Measurements from ENCODE around the gene UGT2A3. TPM values are rescaled to one million over a fixed set of nuclear protein-coding genes. Genes with fewer than 3 reads are reported as not detected.
"Not testable (repeated sequence)": the region's sequence is repeated elsewhere in the genome, so short reads cannot be mapped to it uniquely, and the experiment has no call there.

Gene UGT2A3
- not detected for polyA plus RNA-seq

DNA sequence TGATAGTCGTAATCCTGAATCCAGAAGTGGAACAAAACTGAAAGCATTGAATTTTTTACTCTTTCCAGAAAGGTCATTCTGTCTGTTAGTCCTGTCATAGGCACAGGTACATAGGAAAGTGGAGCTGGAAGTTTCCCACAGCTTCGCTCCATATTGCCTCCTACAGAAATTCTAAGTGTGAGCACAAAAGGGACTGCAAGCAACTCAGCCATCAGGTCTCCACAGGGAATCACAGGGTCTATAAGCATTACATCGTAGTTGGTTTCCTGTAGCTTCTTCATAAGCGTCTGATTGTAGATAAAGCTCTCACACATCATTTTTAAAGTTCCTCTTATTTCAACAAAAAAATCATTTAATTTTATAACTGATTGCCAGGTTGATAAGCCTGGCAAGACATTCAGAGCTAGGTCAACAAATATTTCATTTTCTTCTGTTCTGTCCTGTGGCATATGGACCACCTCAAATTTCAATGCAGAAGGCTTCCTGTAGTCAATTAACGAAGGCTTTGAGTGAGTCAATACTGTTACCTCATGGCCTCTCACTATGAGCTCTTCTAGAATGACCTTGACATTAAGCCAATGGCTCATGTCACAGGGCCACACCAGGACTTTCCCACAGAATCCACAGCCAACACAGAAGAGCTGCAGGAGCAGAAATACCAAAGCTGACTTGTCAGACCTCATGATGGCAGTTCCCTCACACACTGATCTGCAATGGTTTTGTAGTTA is at the start of gene UGT2A3:
UGT2A3 (minus strand) TSS at position 727 of the 728 bp plus-strand sequence; CDS start at position 683, 44 bp downstream.
- Mint-ChIP-seq H3K4me3 (no peak within 1 kb of the TSS), H3K4me1 (no peaks in the 10 kb centered on the region), H3K27me3 (ENCODE audit: low read depth in 3 of 3) (no peaks in the 10 kb centered on the region), H3K27ac (no peak within 1 kb of the TSS), H3K9me3 (peaks cover 4 to 28% (median 10%) of the 10 kb centered on the region in 6 donors), H3K36me3 (no peaks in the 10 kb centered on the region)
- no peak for DNase-seq

DNA sequence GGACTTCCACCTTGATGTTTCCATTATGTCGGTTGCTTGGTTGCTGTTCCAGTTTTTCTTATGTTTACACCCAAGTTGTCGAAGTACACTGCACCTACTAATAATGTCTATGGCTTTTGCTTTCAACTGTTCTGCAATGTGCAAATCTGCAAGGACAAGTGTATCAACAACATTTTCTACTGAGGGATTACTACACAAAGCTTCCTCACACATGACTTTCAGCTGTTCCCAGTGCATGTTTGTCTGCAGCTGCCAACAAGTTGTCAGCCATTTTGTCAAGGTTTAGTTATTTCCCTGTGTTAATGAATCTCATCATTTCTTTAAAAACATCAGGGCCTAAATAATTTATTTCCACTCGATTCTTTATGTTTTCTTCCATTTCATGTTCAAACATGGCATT is 45.4 kb upstream of the UGT2A3 start:
- no peaks in the 10 kb centered on the region for H3K4me1 Mint-ChIP-seq

DNA sequence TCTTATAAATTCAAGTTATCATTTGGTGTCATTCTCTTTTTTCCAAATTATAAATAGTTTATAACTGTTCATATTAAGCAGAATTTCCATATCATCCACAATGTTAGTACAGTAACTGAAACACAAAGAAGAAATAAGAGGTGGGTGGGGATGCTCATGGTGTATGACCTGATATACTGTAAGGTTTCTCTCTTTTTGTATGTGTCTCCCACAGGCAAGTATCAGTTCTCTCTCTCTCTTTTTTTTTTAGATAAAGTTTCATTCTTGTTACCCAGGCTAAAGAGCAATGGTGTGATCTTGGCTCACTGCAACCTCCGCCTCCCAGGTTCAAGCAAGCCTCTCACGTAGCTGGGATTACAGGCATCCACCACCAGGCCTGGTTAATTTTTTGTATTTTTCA is 43.7 kb upstream of the UGT2A3 start:
- Mint-ChIP-seq H3K9me3 (peaks cover 0 to 33% (median 8%) of the 10 kb centered on the region in 6 donors), H3K4me1 (no peaks in the 10 kb centered on the region), H3K27ac (peak overlapping the region in 1 of 6 donors; percentile 30), H3K27me3 (ENCODE audit: low read depth in 3 of 3) (peaks cover 0 to 2% (median 2%) of the 10 kb centered on the region in 3 donors), H3K4me3 (no peak overlapping the region), H3K36me3 (peaks cover 0 to 7% (median 0%) of the 10 kb centered on the region in 3 donors)
- no peak for DNase-seq

More for the DNA sequence above, 45.4 kb upstream of the UGT2A3 start:
- peaks cover 0 to 33% (median 8%) of the 10 kb centered on the region in 6 donors for H3K9me3 Mint-ChIP-seq
- DNase-seq, result no peak
- H3K27me3 Mint-ChIP-seq (ENCODE audit: low read depth in 3 of 3), result peaks cover 0 to 2% (median 2%) of the 10 kb centered on the region in 3 donors
- H3K36me3 Mint-ChIP-seq, result peaks cover 0 to 7% (median 0%) of the 10 kb centered on the region in 3 donors
- no peak overlapping the region for H3K27ac Mint-ChIP-seq
- no peak overlapping the region for H3K4me3 Mint-ChIP-seq

DNA sequence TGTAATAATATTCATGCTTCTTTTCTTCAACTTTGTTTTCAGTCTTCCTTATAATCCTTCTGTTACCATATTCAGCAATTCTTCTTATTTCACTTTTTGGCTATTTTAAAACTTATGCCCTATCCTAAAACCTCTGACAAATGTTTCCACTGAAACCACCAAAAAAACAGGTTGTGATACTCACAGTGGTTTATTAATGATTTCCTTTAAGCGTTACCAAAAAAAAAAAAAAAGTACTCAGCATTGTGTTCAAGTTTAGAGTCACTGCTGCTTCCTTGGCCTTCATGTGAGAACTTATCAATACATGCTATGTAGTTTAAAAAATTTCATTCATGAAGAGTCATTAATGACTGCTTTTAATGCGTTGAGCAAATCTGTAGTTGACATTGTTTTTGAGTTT is 35.4 kb upstream of the UGT2A3 start:
- no peak overlapping the region for H3K27ac Mint-ChIP-seq
- no peaks in the 10 kb centered on the region for H3K36me3 Mint-ChIP-seq
- H3K27me3 Mint-ChIP-seq (ENCODE audit: low read depth in 3 of 3), result no peaks in the 10 kb centered on the region
- H3K9me3 Mint-ChIP-seq, result peaks cover 3 to 35% (median 11%) of the 10 kb centered on the region in 6 donors
- H3K4me1 Mint-ChIP-seq, result no peaks in the 10 kb centered on the region
- no peak overlapping the region for H3K4me3 Mint-ChIP-seq
- DNase-seq, result no peak

DNA sequence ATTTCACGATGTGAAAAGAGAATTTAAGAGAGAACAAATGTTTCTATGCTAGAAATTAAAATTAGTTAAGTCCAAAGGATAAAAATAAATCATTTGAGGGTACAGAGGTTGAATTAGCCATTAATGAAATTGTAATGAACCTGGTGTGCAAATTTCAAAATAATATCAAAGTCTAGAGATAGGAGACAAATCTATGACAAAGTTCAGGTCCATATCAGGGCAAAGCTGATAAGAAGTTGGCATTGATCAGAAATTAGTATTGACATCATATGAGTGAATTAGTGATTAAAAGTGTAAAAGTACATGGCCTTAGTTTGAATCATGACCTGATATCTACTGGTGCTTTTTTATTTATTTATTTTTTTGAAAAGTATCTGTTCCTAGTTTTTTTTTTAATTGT is 33.8 kb upstream of the UGT2A3 start:
- no peaks in the 10 kb centered on the region for H3K36me3 Mint-ChIP-seq
- no peak overlapping the region for H3K4me3 Mint-ChIP-seq
- no peak for DNase-seq
- H3K4me1 Mint-ChIP-seq, result no peaks in the 10 kb centered on the region
- H3K27me3 Mint-ChIP-seq (ENCODE audit: low read depth in 3 of 3), result no peaks in the 10 kb centered on the region
- H3K9me3 Mint-ChIP-seq, result peaks cover 3 to 34% (median 11%) of the 10 kb centered on the region in 6 donors
- H3K27ac Mint-ChIP-seq, result no peak overlapping the region

DNA sequence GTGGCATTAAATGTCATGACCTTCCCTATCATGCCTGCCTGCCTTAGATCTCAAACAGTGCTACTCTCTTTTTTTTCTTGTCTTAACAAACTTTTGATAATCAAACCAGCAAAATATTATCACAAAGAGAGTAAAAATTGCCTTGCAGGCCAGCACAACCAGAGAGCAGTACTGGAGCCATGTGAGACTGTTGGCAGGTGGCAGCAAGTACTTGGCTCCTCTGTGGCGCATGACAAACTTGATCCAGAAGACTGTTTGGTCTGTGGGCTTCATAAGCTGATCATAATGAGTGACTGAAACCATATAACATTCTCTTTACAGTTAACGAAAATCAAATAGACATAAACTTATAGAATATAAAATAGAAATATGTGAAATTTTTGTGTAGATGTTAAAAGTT is 33.3 kb upstream of the UGT2A3 start:
- Mint-ChIP-seq H3K4me3 (no peak overlapping the region), H3K9me3 (peaks cover 3 to 34% (median 13%) of the 10 kb centered on the region in 6 donors), H3K4me1 (no peaks in the 10 kb centered on the region), H3K27me3 (ENCODE audit: low read depth in 3 of 3) (no peaks in the 10 kb centered on the region), H3K36me3 (no peaks in the 10 kb centered on the region), H3K27ac (no peak overlapping the region)
- no peak for DNase-seq

DNA sequence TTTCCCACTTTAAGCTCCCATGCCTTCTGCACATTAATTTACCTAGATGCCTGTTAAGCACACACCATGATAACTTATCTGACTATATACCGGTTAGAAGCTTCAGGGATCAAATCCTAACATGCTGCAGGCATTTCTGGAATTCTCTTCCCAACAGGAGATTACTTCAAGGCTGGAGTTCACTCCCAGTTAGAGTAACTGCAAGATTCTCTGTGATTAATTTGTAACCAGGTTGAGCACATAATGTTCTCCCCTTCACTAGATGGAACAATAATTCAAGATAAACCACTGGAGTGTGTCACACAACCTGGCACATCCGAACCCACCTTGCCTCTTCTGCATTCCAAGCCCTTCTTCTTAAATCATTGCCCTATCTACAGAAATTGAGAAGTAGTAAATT is 11.8 kb upstream of the UGT2A3 start:
- Mint-ChIP-seq H3K9me3 (peaks cover 5 to 30% (median 17%) of the 10 kb centered on the region in 6 donors), H3K27ac (no peak overlapping the region), H3K36me3 (no peaks in the 10 kb centered on the region), H3K4me1 (no peaks in the 10 kb centered on the region), H3K27me3 (ENCODE audit: low read depth in 3 of 3) (peaks cover 0 to 2% (median 0%) of the 10 kb centered on the region in 3 donors), H3K4me3 (no peak overlapping the region)
- DNase-seq, result no peak

DNA sequence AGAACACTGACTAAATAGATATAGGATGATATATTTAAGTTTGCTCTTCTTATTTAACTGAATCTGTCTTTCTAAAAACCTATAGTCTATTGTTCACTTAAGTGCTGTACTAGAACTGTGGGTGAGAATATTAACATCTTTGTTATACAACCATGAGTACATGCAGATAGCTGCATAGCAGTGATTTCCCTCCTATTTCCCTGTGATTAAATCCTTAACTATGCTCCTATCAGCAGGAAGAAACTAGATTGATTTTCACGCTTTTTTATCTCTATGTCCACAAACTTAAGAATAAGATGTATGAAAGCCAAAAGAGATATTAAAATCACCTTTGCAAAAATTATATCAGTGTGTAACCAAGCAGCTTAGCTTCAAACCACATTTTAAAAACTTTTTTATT is 11.3 kb upstream of the UGT2A3 start:
- Mint-ChIP-seq H3K27ac (no peak overlapping the region), H3K36me3 (no peaks in the 10 kb centered on the region), H3K4me3 (no peak overlapping the region), H3K9me3 (peaks cover 5 to 25% (median 15%) of the 10 kb centered on the region in 6 donors), H3K27me3 (ENCODE audit: low read depth in 3 of 3) (peaks cover 0 to 2% (median 0%) of the 10 kb centered on the region in 3 donors), H3K4me1 (no peaks in the 10 kb centered on the region)
- DNase-seq, result no peak

DNA sequence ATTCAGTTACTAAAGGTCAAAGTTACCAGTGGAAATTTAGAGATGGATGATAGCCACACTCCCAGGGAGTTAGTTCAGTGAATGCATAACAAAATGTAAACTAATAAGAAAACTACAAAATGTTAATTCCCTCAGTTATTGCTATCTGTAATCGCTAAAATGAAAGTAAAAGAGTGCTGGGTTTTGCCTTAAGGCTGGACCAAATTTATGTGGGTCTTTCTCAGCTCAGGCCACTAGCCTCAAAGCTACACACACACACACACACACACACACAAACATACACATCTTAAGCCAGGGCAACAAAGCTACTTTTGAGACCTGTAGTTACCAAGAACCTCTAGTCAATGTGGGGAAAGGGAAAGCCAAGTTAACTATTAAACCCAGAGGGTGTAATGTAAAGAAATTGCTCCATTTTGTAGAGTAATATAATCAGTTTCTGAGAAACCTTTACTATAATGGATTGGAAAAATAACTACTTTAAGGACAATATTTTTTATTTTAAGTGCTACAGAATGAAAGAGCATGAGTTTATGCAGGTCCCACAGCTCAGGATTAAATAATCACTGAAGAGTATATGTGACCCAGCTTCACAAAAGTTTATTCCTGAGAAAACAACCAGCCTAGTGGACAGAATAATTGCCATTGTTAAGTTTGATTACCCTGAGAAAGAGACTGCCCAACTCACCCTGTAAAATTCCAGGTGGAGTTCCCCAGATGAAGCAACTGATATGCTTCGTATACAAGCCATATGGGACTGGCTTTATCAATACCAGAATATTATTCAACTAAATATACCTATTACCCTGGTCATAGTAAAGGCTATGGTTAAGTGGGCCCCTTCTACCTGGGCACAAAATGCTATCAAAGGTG is 8.9 kb upstream of the UGT2A3 start:
- H3K27ac Mint-ChIP-seq, result no peak overlapping the region
- H3K4me1 Mint-ChIP-seq, result no peaks in the 10 kb centered on the region
- H3K9me3 Mint-ChIP-seq, result peaks cover 7 to 31% (median 11%) of the 10 kb centered on the region in 6 donors
- H3K36me3 Mint-ChIP-seq, result no peaks in the 10 kb centered on the region
- H3K27me3 Mint-ChIP-seq (ENCODE audit: low read depth in 3 of 3), result no peaks in the 10 kb centered on the region
- no peak for DNase-seq
- no peak overlapping the region for H3K4me3 Mint-ChIP-seq

DNA sequence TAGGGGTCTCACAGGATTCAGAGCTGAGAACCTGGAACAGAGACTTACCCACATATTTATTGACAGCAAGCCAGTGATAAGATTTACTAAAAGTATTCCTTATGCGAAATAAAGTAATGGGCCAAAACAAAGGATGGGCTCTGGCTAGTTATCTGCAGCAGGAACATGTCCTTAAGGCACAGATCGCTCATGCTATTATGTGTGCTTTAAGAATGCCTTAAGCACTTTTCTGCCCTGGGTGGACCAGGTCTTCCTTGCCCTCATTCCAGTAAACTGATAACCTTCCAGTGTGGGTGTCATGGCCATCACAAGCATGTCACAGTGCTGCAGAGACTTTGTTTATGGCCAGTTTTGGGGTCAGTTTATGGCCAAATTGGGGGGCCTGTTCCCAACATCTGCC is 7.5 kb upstream of the UGT2A3 start:
- not testable (repeated sequence) for H3K4me1 Mint-ChIP-seq; H3K36me3 Mint-ChIP-seq; H3K27ac Mint-ChIP-seq; H3K27me3 Mint-ChIP-seq (ENCODE audit: low read depth in 3 of 3); H3K4me3 Mint-ChIP-seq; DNase-seq
- H3K9me3 Mint-ChIP-seq, result peaks cover 4 to 35% (median 10%) of the 10 kb centered on the region in 6 donors

DNA sequence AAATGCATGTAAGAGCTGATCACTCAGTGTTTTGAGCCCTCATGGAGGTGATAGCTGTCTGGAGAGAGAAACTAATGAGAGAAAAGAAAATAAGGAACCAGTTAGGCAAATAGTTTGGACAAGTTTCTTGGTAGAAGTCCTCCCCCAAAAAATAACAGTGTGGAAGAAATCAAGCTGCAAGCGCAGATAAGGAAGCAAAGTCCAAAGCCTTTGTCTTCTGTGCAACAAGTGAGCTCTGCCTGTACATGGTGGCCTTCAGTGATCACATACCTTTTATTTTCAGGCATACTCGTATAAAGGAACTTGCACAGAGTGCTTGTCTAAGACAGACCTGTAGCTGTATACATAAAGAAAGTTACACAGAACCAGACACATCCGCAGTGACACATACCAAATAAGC is 2.5 kb upstream of the UGT2A3 start:
- Mint-ChIP-seq H3K27ac (no peak overlapping the region), H3K36me3 (no peaks in the 10 kb centered on the region), H3K9me3 (peaks cover 2 to 19% (median 7%) of the 10 kb centered on the region in 6 donors), H3K4me1 (no peaks in the 10 kb centered on the region), H3K27me3 (ENCODE audit: low read depth in 3 of 3) (no peaks in the 10 kb centered on the region), H3K4me3 (no peak overlapping the region)
- no peak for DNase-seq

DNA sequence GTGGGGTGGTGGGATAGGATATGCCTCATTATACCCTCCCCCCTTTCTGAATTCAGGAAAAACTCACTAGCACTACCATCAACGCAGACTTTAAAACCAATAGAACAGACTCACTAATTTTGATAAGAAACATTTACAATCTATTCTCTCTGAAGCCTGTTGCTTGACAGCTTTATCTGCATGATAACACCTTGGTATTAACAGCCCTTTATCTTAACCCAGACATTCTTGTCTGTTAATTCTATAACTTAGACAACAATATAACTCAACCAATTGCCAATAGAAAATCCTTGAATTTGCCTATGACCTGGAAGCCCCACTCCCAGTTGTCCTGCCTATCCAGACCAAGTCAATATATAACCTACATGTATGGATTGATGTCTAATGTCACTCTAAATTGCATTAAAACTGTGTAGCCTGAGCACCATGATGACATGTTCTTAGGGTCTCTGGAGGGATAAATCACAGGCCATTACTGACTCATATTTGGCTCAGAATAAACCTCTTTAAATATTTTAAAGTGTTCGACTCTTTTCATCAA is 1.5 kb upstream of the UGT2A3 start:
- Mint-ChIP-seq H3K9me3 (peaks cover 2 to 22% (median 8%) of the 10 kb centered on the region in 6 donors), H3K27me3 (ENCODE audit: low read depth in 3 of 3) (no peaks in the 10 kb centered on the region), H3K36me3 (no peaks in the 10 kb centered on the region), H3K27ac (no peak overlapping the region), H3K4me3 (no peak overlapping the region), H3K4me1 (no peaks in the 10 kb centered on the region)
- no peak for DNase-seq

DNA sequence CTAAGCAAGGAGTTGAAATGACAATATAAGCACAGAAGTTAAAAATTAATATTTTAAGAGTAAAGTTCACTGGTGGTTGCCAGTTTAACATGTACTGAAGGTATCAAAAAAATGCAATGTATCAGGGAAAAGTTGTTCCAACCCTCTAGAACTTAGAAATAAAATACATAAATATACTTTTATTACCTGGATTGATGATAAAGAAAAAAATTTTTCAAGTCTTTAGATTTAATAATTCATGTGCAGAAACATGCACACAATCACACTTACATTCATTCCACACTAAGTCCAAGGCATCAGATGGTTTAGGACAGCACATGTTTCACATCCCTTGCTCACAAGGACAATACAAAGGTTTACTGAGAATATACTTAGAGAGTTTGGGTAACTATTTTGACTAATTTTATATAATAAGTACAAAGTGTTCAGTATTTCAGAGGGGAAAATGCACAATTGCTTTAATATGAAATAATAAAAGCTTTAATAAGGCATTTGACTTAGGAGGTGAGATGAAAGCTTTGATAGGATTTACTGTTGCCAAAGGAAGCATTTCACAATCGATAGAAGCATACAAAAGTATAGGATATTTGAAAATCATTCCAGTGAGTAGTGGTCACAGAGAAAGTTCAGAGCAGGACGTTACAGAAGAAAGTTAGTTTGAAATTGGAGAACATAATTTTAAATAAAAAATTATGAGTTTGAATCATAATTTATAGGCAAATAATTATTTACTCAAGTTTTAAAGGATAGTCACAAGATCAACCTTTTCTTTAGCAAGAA is 392 bp upstream of the UGT2A3 start:
- Mint-ChIP-seq H3K27me3 (ENCODE audit: low read depth in 3 of 3) (no peaks in the 10 kb centered on the region), H3K4me1 (no peaks in the 10 kb centered on the region), H3K27ac (no peak overlapping the region)

More for the DNA sequence above, 392 bp upstream of the UGT2A3 start:
- peaks cover 6 to 26% (median 10%) of the 10 kb centered on the region in 6 donors for H3K9me3 Mint-ChIP-seq
- no peak for DNase-seq
- no peak overlapping the region for H3K4me3 Mint-ChIP-seq
- no peaks in the 10 kb centered on the region for H3K36me3 Mint-ChIP-seq

Measured in immature natural killer cell (primary cell).